ENCODE results near the gene MICAL3. TPM values are rescaled to one million over a fixed set of nuclear protein-coding genes. Genes with fewer than 3 reads are reported as not detected.

MICAL3 gene
- polyA plus RNA-seq, 1 donor = 36.1 TPM

GRCh38 chr22:17871726-17872458, 152.5 kb downstream of the MICAL3 start:
- no peaks in the 10 kb centered on the region for H3K9me3 ChIP-seq (ENCODE audit: control insufficient read depth, low read depth, low read length)
- H3K27me3 ChIP-seq (ENCODE audit: control insufficient read depth, insufficient read depth, low read length) = no peaks in the 10 kb centered on the region
- no peak for DNase-seq
- H3K27ac ChIP-seq (ENCODE audit: low read length) = peak overlapping the region; percentile 92
- H3K4me3 ChIP-seq (ENCODE audit: low read length) = no peak overlapping the region
- peaks cover 60% of the 10 kb centered on the region for H3K4me1 ChIP-seq (ENCODE audit: control insufficient read depth, insufficient read depth, low read length)
- peaks cover 56% of the 10 kb centered on the region for H3K36me3 ChIP-seq (ENCODE audit: control insufficient read depth, insufficient read depth, low read length)
- WGBS (ENCODE audit: insufficient coverage, low lambda C conversion rate) = 79% methylated on average over 2 of the region's 32 CpGs

DNA sequence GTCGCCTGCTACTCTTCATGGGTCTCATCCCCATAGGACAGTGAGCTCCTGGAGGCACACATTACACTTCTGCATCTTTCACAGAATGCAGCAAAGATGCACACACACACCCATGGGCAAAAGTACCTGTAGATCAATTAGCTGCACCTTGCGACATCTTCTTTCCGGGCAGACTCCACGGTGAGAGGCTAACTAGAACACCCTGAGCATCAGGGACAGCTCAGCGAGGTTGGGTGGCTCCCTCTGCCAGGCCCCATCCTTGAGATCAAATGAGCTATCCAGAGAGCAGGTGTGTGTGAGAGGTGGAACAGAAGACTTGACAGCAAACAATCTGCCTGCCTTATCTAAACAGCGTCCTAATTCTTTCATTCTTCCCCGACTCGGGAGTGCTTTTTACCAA, 154.0 kb downstream of the MICAL3 start:
- Histone ChIP-seq H3K9me3 (ENCODE audit: control insufficient read depth, low read depth, low read length) (no peaks in the 10 kb centered on the region), H3K36me3 (ENCODE audit: control insufficient read depth, insufficient read depth, low read length) (peaks cover 56% of the 10 kb centered on the region), H3K4me1 (ENCODE audit: control insufficient read depth, insufficient read depth, low read length) (peaks cover 61% of the 10 kb centered on the region), H3K4me3 (ENCODE audit: low read length) (no peak overlapping the region), H3K27me3 (ENCODE audit: control insufficient read depth, insufficient read depth, low read length) (no peaks in the 10 kb centered on the region), H3K27ac (ENCODE audit: low read length) (peak overlapping the region; percentile 92)
- peak; percentile 71 to 87 for DNase-seq
- WGBS (ENCODE audit: insufficient coverage, low lambda C conversion rate) = 100% methylated on average over 1 of the region's 8 CpGs

GRCh38 chr22:17869285-17870096, 154.9 kb downstream of the MICAL3 start:
- no CpG with 5 or more reads among the region's 9 CpGs for WGBS (ENCODE audit: insufficient coverage, low lambda C conversion rate)
- H3K4me1 ChIP-seq (ENCODE audit: control insufficient read depth, insufficient read depth, low read length) = peaks cover 61% of the 10 kb centered on the region
- no peak overlapping the region for H3K4me3 ChIP-seq (ENCODE audit: low read length)
- peak; percentile 85 to 95 for DNase-seq
- H3K27me3 ChIP-seq (ENCODE audit: control insufficient read depth, insufficient read depth, low read length) = no peaks in the 10 kb centered on the region
- no peaks in the 10 kb centered on the region for H3K9me3 ChIP-seq (ENCODE audit: control insufficient read depth, low read depth, low read length)
- H3K27ac ChIP-seq (ENCODE audit: low read length) = peak overlapping the region; percentile 92
- H3K36me3 ChIP-seq (ENCODE audit: control insufficient read depth, insufficient read depth, low read length) = peaks cover 61% of the 10 kb centered on the region

DNA sequence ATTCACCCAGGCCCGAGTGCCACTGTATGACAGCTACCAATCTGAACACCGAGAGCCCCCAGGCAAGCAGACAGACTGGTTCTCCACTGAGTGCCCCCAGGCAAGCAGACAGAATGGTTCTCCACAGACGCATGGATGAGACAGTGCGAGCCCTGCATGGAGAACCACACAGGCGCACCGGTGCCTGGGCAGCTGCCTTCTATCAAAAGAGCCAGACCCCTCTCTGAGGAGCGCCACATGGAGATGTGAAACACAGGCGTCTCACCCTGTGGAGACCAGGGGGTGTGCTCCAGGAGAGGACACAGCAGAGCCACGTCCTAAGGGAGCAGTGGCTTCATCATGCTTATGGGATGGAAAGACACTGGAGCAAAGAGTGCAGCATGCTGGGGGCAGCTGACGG, 155.6 kb downstream of the MICAL3 start:
- Histone ChIP-seq H3K4me1 (ENCODE audit: control insufficient read depth, insufficient read depth, low read length) (peaks cover 61% of the 10 kb centered on the region), H3K9me3 (ENCODE audit: control insufficient read depth, low read depth, low read length) (no peaks in the 10 kb centered on the region), H3K27ac (ENCODE audit: low read length) (peak overlapping the region; percentile 92), H3K27me3 (ENCODE audit: control insufficient read depth, insufficient read depth, low read length) (no peaks in the 10 kb centered on the region), H3K36me3 (ENCODE audit: control insufficient read depth, insufficient read depth, low read length) (peaks cover 62% of the 10 kb centered on the region), H3K4me3 (ENCODE audit: low read length) (no peak overlapping the region)
- no peak for DNase-seq
- WGBS (ENCODE audit: insufficient coverage, low lambda C conversion rate) = no CpG with 5 or more reads among the region's 10 CpGs

- no peaks in the 10 kb centered on the region for H3K9me3 ChIP-seq (ENCODE audit: control insufficient read depth, low read depth, low read length)
- H3K36me3 ChIP-seq (ENCODE audit: control insufficient read depth, insufficient read depth, low read length) = peaks cover 60% of the 10 kb centered on the region
- H3K27me3 ChIP-seq (ENCODE audit: control insufficient read depth, insufficient read depth, low read length) = no peaks in the 10 kb centered on the region
- WGBS (ENCODE audit: insufficient coverage, low lambda C conversion rate) = no CpG with 5 or more reads among the region's 9 CpGs
- H3K4me1 ChIP-seq (ENCODE audit: control insufficient read depth, insufficient read depth, low read length) = peaks cover 52% of the 10 kb centered on the region
- no peak overlapping the region for H3K4me3 ChIP-seq (ENCODE audit: low read length)
- DNase-seq = peak; percentile 56 to 90
- H3K27ac ChIP-seq (ENCODE audit: low read length) = peak overlapping the region; percentile 67
Measured at GRCh38 chr22:17867160-17867785, 157.1 kb downstream of the MICAL3 start.

- no peaks in the 10 kb centered on the region for H3K9me3 ChIP-seq (ENCODE audit: control insufficient read depth, low read depth, low read length)
- H3K27ac ChIP-seq (ENCODE audit: low read length) = peak overlapping the region; percentile 67
- DNase-seq = no peak
- WGBS (ENCODE audit: insufficient coverage, low lambda C conversion rate) = 93% methylated on average over 5 of the region's 7 CpGs
- H3K4me3 ChIP-seq (ENCODE audit: low read length) = no peak overlapping the region
- no peaks in the 10 kb centered on the region for H3K27me3 ChIP-seq (ENCODE audit: control insufficient read depth, insufficient read depth, low read length)
- H3K36me3 ChIP-seq (ENCODE audit: control insufficient read depth, insufficient read depth, low read length) = peaks cover 54% of the 10 kb centered on the region
- H3K4me1 ChIP-seq (ENCODE audit: control insufficient read depth, insufficient read depth, low read length) = peaks cover 45% of the 10 kb centered on the region
Measured at GRCh38 chr22:17866621-17867020, 157.7 kb downstream of the MICAL3 start.

DNA sequence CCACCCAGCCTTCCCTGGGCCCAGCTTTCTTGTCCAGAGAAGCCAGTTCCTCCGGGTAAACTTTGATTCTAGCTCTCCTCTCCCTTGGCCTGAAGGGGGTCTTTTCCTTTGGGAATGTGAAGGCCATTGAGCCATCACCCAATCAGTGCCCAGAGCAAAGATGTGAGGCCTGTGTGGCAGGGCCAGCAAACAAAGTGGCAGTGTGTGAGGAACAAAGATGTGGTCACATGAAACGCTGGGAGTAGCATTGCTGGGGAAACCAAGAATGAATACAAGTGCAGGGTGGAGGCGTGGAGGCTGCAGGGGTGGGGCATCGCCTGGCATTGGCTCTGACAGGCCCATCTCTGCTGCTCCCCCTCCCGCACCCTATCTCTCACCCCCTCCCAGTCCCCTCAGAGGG, 158.2 kb downstream of the MICAL3 start:
- H3K4me3 ChIP-seq (ENCODE audit: low read length) = no peak overlapping the region
- H3K27ac ChIP-seq (ENCODE audit: low read length) = no peak overlapping the region
- no peak for DNase-seq
- no peaks in the 10 kb centered on the region for H3K9me3 ChIP-seq (ENCODE audit: control insufficient read depth, low read depth, low read length)
- no peaks in the 10 kb centered on the region for H3K27me3 ChIP-seq (ENCODE audit: control insufficient read depth, insufficient read depth, low read length)
- H3K36me3 ChIP-seq (ENCODE audit: control insufficient read depth, insufficient read depth, low read length) = peaks cover 49% of the 10 kb centered on the region
- WGBS (ENCODE audit: insufficient coverage, low lambda C conversion rate) = no CpG with 5 or more reads among the region's 5 CpGs
- peaks cover 40% of the 10 kb centered on the region for H3K4me1 ChIP-seq (ENCODE audit: control insufficient read depth, insufficient read depth, low read length)

DNA sequence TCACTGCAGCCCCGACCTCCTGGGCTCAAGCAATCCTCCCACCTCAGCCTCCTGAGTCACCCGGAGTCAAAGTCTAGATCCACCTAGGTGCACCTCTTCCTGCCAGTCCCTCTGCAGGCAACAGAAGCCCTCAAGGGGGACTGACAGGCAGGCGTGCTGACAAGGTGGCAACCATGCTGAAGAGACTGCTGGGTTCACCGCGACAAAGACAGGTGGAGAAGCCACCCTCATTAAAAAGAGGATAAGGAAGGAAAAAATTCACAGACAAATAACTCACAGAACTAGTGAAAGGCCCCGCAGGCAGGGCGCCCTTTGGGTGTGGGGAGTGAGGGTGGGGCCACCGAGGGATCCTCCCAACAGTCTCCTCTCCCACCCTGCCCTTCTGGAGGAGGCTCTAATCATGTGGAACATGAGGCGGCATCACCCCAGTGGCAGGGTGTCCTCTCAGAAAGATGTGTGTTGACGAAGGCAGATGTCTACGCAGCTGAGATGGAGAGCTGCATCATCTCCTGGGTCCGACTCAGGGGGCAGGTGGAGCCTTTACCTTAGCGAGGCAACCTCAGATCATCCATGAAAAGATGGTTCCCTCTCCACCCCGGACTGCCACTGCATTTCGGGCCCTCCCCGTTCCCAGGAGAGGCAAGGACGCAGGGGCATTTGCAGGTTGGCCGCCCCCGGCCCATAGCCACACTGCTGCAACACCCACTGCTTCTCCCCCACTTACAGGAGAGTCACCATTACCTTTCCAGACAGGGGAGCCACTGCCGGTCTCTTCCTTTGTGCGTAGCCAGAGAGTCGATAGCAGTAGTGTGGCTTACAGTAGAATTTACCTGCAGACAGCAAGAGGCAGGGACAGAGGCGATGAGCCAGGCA, 158.9 kb downstream of the MICAL3 start:
- Histone ChIP-seq H3K27me3 (ENCODE audit: control insufficient read depth, insufficient read depth, low read length) (no peaks in the 10 kb centered on the region), H3K4me3 (ENCODE audit: low read length) (no peak overlapping the region), H3K36me3 (ENCODE audit: control insufficient read depth, insufficient read depth, low read length) (peaks cover 49% of the 10 kb centered on the region), H3K4me1 (ENCODE audit: control insufficient read depth, insufficient read depth, low read length) (peaks cover 33% of the 10 kb centered on the region), H3K9me3 (ENCODE audit: control insufficient read depth, low read depth, low read length) (no peaks in the 10 kb centered on the region), H3K27ac (ENCODE audit: low read length) (no peak overlapping the region)
- no peak for DNase-seq
- no CpG with 5 or more reads among the region's 23 CpGs for WGBS (ENCODE audit: insufficient coverage, low lambda C conversion rate)

GRCh38 chr22:17864398-17865182, 159.8 kb downstream of the MICAL3 start:
- DNase-seq = no peak
- Histone ChIP-seq H3K36me3 (ENCODE audit: control insufficient read depth, insufficient read depth, low read length) (peaks cover 55% of the 10 kb centered on the region), H3K27me3 (ENCODE audit: control insufficient read depth, insufficient read depth, low read length) (no peaks in the 10 kb centered on the region), H3K4me1 (ENCODE audit: control insufficient read depth, insufficient read depth, low read length) (peaks cover 27% of the 10 kb centered on the region), H3K9me3 (ENCODE audit: control insufficient read depth, low read depth, low read length) (no peaks in the 10 kb centered on the region), H3K27ac (ENCODE audit: low read length) (no peak overlapping the region), H3K4me3 (ENCODE audit: low read length) (no peak overlapping the region)
- 100% methylated on average over 1 of the region's 27 CpGs for WGBS (ENCODE audit: insufficient coverage, low lambda C conversion rate)
